T-helper 1 cell treated with Interleukin-12 subunit alpha and Interleukin-12 subunit beta and Interleukin-4 antibody, amounts not matched to agents 30 μg/mL and 1 μg/mL, for 36 hours (primary cell): ENCODE data around the gene GTPBP4.

Source experiments
- H3K27ac Mint-ChIP-seq: one replicate; pipeline ENCODE4 v1.8.0; 2021; ENCODE audit warnings: mild to moderate bottlenecking, mixed read lengths
- H3K27me3 Mint-ChIP-seq: one replicate; pipeline ENCODE4 v1.8.0; 2021; ENCODE audit warnings: low read depth, mixed read lengths
- H3K36me3 Mint-ChIP-seq: one replicate; pipeline ENCODE4 v1.8.0; 2021; ENCODE audit warnings: low read depth, mixed read lengths
- H3K4me1 Mint-ChIP-seq: one replicate; pipeline ENCODE4 v1.8.0; 2021; ENCODE audit warnings: low read depth, mixed read lengths
- H3K4me3 Mint-ChIP-seq: one replicate; pipeline ENCODE4 v1.8.0; 2021; ENCODE audit warnings: mild to moderate bottlenecking, moderate library complexity, mixed read lengths
- H3K9me3 Mint-ChIP-seq: one replicate; pipeline ENCODE4 v1.8.0; 2021; ENCODE audit warnings: mixed read lengths

GTPBP4 gene

DNA sequence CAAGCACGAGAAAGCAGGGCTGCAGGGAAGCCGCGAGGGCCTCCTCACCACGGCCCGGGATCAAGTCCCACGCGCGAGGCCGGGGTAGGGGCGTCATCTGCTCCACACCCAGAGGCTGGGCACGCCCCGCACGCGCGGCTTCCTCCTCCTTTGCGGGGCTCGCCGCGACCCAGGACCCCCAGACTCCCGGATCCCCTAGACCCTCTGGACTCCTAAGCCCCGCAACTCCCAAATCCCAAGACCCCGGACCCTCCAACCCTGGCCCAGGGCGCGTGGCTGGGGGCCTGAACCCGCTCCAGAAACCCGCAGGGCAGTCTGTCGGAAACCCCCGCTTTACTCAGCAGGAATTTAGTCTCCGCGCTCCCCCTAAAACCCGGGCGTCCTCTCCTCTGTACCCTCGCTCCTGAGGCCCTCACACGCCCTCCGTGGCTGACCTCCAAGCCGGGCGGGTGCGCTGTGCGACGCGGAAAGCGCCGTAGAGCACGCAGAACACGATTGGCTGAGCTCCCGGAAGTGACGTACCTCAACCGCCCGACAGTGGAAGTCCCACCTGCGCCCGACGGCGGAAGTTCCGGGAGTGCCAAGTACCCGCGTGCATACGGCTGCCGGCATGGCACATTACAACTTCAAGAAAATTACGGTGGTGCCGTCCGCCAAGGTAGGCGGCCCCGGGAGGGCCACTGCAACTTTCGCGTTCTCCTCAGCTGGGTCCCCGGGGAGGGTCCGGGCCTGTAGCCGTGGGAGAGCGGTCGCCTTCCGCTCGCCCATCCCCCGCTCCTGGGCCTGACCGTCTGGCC lies at the start of gene GTPBP4:
GTPBP4 (plus strand) TSS at position 565 of the 797 bp plus-strand sequence; CDS start at position 611, 46 bp downstream.
- Mint-ChIP-seq H3K27me3 (no peaks in the 10 kb centered on the region), H3K36me3 (peaks cover 14% of the 10 kb centered on the region), H3K27ac (peak within 1 kb of the TSS; percentile 97)

GRCh38 chr10:938941-939678 lies 49.1 kb upstream of the GTPBP4 start:
- H3K9me3 Mint-ChIP-seq = no peaks in the 10 kb centered on the region
- H3K4me1 Mint-ChIP-seq = peaks cover 20% of the 10 kb centered on the region
- H3K36me3 Mint-ChIP-seq = no peaks in the 10 kb centered on the region
- H3K27ac Mint-ChIP-seq = no peak overlapping the region
- H3K4me3 Mint-ChIP-seq = no peak overlapping the region
- H3K27me3 Mint-ChIP-seq = no peaks in the 10 kb centered on the region

More for the DNA sequence above, at the start of gene GTPBP4:
- H3K4me1 Mint-ChIP-seq = peaks cover 24% of the 10 kb centered on the region
- peak within 1 kb of the TSS; percentile 96 for H3K4me3 Mint-ChIP-seq
- no peaks in the 10 kb centered on the region for H3K9me3 Mint-ChIP-seq

GRCh38 chr10:943334-944033 lies 44.8 kb upstream of the GTPBP4 start:
- H3K4me1 Mint-ChIP-seq = peaks cover 22% of the 10 kb centered on the region
- no peak overlapping the region for H3K4me3 Mint-ChIP-seq
- H3K27ac Mint-ChIP-seq = no peak overlapping the region
- no peaks in the 10 kb centered on the region for H3K9me3 Mint-ChIP-seq
- no peaks in the 10 kb centered on the region for H3K36me3 Mint-ChIP-seq
- H3K27me3 Mint-ChIP-seq = no peaks in the 10 kb centered on the region

DNA sequence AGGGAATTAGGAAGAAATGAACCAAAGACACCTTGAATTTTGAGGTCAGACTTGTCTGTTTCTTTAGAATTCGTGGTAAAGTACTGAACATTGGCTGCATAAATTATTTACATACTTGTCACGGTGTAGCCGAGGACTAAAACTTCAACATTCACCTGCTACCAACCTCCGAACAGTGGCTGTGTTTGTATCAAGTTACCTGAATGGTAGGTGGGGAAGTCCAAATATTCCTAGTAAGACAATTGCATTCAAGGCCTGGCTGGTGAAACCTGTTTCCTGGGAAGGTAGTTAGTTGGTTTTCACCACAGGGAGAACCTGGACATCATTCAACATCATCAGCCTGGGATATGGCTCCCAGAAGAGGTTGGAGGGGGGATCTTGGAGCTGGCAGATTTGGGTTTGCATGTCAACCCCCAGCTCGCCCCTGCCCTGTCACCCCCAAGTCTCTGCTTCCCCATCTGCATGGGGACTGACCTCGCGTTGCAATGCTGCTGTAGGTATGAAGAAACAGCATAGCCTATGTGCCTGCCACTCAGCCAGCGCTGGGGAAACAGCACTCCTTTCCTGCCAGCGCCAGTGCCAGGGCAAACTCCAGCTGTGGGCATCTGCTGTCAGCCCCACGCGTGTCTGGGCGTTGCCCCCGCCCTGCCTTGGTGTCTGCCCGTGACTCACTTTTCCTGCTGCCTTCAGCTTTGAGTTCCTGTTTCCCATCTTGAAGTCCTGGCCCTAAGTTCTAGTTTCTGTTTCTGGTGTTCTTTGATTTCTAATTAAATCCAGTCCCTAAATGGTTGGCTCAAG lies 44.0 kb upstream of the GTPBP4 start:
- H3K4me3 Mint-ChIP-seq = no peak overlapping the region
- peak overlapping the region; percentile 16 for H3K27ac Mint-ChIP-seq
- H3K27me3 Mint-ChIP-seq = no peaks in the 10 kb centered on the region
- H3K36me3 Mint-ChIP-seq = no peaks in the 10 kb centered on the region
- H3K4me1 Mint-ChIP-seq = peaks cover 15% of the 10 kb centered on the region
- no peaks in the 10 kb centered on the region for H3K9me3 Mint-ChIP-seq

DNA sequence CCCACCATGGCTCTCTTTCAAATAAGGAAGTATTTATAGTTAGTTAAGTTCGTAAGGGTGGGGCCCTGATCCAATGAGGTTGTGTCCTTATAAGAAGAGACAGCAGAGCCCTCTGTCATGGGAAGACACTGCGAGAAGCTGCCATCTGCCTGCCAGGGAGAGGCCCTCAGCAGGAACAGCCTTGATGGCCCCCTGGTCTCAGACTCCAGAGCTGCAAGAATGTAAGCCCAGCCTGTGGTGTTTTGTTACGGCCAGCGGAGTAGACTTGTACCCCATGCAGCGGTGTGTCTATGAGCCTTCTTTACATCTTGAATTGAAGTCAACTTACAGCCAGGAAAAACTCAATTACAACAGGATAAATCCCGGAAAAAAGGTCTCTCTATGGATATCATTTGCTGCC lies 42.5 kb upstream of the GTPBP4 start:
- Mint-ChIP-seq H3K4me3 (no peak overlapping the region), H3K36me3 (no peaks in the 10 kb centered on the region), H3K9me3 (no peaks in the 10 kb centered on the region), H3K27me3 (peaks cover 6% of the 10 kb centered on the region), H3K4me1 (peaks cover 11% of the 10 kb centered on the region), H3K27ac (no peak overlapping the region)

DNA sequence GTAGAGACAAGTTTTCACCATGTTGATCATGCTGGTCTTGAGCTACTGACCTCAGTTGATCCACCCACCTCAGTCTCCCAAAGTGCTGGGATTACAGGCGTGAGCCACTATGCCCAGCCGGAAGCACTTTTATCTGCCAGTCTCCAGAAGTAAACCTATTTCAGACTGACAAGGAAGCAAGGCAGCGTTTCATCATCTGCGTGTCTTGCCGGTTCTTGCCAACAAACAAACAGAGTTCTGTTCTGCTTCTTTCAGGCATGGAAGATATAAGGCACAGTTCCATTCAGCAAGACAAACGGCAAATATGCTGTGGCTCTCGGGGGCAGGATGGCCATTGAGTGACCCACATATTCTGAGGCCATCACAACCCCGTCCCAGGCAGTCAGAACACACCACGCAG lies 41.2 kb upstream of the GTPBP4 start:
- Mint-ChIP-seq H3K9me3 (no peaks in the 10 kb centered on the region), H3K27me3 (peaks cover 11% of the 10 kb centered on the region), H3K4me1 (peaks cover 11% of the 10 kb centered on the region), H3K4me3 (no peak overlapping the region), H3K27ac (no peak overlapping the region), H3K36me3 (no peaks in the 10 kb centered on the region)

GRCh38 chr10:947881-948280 lies 40.4 kb upstream of the GTPBP4 start:
- H3K9me3 Mint-ChIP-seq = no peaks in the 10 kb centered on the region
- H3K4me1 Mint-ChIP-seq = peaks cover 7% of the 10 kb centered on the region
- no peaks in the 10 kb centered on the region for H3K36me3 Mint-ChIP-seq
- H3K27ac Mint-ChIP-seq = no peak overlapping the region
- H3K27me3 Mint-ChIP-seq = peaks cover 11% of the 10 kb centered on the region
- H3K4me3 Mint-ChIP-seq = no peak overlapping the region

- peaks cover 11% of the 10 kb centered on the region for H3K27me3 Mint-ChIP-seq
- H3K9me3 Mint-ChIP-seq = no peaks in the 10 kb centered on the region
- no peak overlapping the region for H3K4me3 Mint-ChIP-seq
- H3K4me1 Mint-ChIP-seq = peaks cover 7% of the 10 kb centered on the region
- no peaks in the 10 kb centered on the region for H3K36me3 Mint-ChIP-seq
- H3K27ac Mint-ChIP-seq = no peak overlapping the region
Measured at GRCh38 chr10:948347-948746, 39.9 kb upstream of the GTPBP4 start.

- H3K4me1 Mint-ChIP-seq = peaks cover 4% of the 10 kb centered on the region
- no peaks in the 10 kb centered on the region for H3K36me3 Mint-ChIP-seq
- H3K27me3 Mint-ChIP-seq = peaks cover 11% of the 10 kb centered on the region
- no peak overlapping the region for H3K4me3 Mint-ChIP-seq
- H3K9me3 Mint-ChIP-seq = no peaks in the 10 kb centered on the region
- H3K27ac Mint-ChIP-seq = no peak overlapping the region
Measured at GRCh38 chr10:949446-949845, 38.8 kb upstream of the GTPBP4 start.

GRCh38 chr10:953836-954235 lies 34.4 kb upstream of the GTPBP4 start:
- H3K36me3 Mint-ChIP-seq = no peaks in the 10 kb centered on the region
- H3K27ac Mint-ChIP-seq = no peak overlapping the region
- H3K27me3 Mint-ChIP-seq = peaks cover 11% of the 10 kb centered on the region
- no peaks in the 10 kb centered on the region for H3K9me3 Mint-ChIP-seq
- no peak overlapping the region for H3K4me3 Mint-ChIP-seq
- no peaks in the 10 kb centered on the region for H3K4me1 Mint-ChIP-seq

GRCh38 chr10:954396-954795 lies 33.8 kb upstream of the GTPBP4 start:
- Mint-ChIP-seq H3K9me3 (no peaks in the 10 kb centered on the region), H3K4me3 (no peak overlapping the region), H3K27ac (no peak overlapping the region)

DNA sequence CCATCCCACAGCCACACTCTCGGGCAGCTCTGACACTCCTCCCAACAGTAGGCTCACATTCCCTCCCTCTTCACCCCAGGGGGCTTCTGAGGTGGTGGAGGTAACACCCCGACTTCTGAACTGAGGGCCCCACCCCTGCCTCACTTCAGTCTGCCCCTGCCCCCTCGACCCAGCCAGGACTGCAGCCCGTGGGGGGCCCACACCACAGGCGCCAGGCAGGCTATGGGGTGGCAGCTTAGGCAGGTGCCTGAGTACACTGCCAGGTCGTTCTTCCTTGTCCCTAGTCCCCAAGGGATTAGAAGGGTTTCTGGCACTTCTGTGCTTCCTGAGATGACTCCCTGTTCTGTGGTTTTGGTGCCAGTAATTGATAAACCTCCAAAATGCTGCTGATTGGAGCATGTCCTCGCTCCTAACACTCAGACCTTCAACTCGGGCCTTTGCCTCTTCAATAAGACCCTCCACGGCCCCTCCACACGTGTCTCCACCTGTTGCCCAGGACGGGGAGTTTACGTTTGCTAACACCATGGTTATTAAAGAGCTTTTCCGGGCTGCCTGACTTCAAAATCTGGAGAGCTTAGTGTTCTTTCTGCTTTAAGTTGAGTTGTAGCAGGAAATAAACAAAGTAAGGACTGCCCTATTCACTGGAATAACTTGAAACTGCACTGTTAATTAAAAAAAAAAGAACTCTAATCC lies 33.0 kb upstream of the GTPBP4 start:
- H3K36me3 Mint-ChIP-seq = no peaks in the 10 kb centered on the region

More at GRCh38 chr10:954396-954795, 33.8 kb upstream of the GTPBP4 start:
- H3K36me3 Mint-ChIP-seq = no peaks in the 10 kb centered on the region
- H3K27me3 Mint-ChIP-seq = peaks cover 11% of the 10 kb centered on the region
- no peaks in the 10 kb centered on the region for H3K4me1 Mint-ChIP-seq

DNA sequence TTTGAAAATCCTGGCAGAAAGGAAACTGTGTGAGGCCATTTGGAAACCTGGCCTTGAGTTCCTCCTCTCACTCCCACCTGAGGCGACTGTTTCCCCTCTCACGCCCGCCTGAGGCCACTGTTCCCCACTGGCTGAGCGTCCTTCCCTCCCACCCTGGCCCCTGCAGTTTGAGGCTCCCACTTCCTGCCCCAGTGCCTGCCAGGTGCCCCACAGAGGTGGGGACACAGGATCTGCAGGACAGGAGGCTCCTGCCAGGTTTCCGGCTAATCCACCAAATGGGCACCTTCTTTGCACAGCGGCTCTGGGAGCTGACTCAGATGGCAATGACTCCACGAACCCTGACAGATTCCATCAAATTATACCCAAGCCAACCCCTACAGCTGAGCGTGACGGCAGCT lies 32.4 kb upstream of the GTPBP4 start:
- Mint-ChIP-seq H3K4me1 (no peaks in the 10 kb centered on the region), H3K27ac (no peak overlapping the region), H3K4me3 (no peak overlapping the region), H3K9me3 (no peaks in the 10 kb centered on the region), H3K27me3 (peaks cover 5% of the 10 kb centered on the region), H3K36me3 (no peaks in the 10 kb centered on the region)

More for the DNA sequence above, 33.0 kb upstream of the GTPBP4 start:
- Mint-ChIP-seq H3K27ac (no peak overlapping the region), H3K27me3 (peaks cover 8% of the 10 kb centered on the region), H3K4me3 (no peak overlapping the region), H3K4me1 (no peaks in the 10 kb centered on the region), H3K9me3 (no peaks in the 10 kb centered on the region)
